Hematopoietic multipotent progenitor cell treated with erythropoietin and hydrocortisone succinate and interleukin-3 and kit ligand, for 17 days (in vitro differentiated cells): Measurements from ENCODE around the gene MT1A.
A peak's percentile ranks its signal among the peaks of the same experiment; 100 is the strongest.

ENCODE experiments used
- DNase-seq: peaks from one replicate; pipeline ENCODE4 v3.0.0-alpha.2; 2015; ENCODE audit warnings: low spot score

MT1A gene

GRCh38 chr16:56637814-56638750 is at the start of gene MT1A:
MT1A (plus strand) TSS chr16:56638666; CDS start chr16:56638739, 73 bp downstream.
- no peak for DNase-seq

DNA sequence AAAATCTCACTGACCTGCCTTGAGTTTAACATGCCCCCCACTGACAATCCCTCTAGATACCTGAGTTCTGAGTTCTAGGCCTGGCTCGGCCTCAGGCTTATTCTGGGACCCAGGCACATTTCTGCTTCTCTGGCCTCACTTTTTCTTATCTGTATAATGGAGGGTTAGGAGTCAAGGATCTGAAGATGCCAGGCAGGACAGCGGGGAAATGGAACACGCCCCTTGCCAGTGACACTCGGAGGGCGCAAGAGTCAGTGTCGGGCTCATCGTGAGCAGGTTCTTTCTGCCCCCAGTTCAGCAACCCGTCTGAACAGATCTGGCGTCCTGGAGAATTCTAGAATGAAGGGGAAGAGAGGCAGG is 49.7 kb upstream of the MT1A start:
- no peak for DNase-seq

GRCh38 chr16:56589141-56590039 is 49.1 kb upstream of the MT1A start, which contains the start of gene MT3:
MT3 (plus strand) TSS chr16:56589528; CDS start chr16:56589591, 63 bp downstream.
- DNase-seq: no peak

- no peak for DNase-seq
Measured at GRCh38 chr16:56591377-56592060, 46.9 kb upstream of the MT1A start.

GRCh38 chr16:56593573-56594291 is 44.7 kb upstream of the MT1A start:
- DNase-seq: no peak

- no peak for DNase-seq
Measured at GRCh38 chr16:56594292-56594619, 44.2 kb upstream of the MT1A start.

DNA sequence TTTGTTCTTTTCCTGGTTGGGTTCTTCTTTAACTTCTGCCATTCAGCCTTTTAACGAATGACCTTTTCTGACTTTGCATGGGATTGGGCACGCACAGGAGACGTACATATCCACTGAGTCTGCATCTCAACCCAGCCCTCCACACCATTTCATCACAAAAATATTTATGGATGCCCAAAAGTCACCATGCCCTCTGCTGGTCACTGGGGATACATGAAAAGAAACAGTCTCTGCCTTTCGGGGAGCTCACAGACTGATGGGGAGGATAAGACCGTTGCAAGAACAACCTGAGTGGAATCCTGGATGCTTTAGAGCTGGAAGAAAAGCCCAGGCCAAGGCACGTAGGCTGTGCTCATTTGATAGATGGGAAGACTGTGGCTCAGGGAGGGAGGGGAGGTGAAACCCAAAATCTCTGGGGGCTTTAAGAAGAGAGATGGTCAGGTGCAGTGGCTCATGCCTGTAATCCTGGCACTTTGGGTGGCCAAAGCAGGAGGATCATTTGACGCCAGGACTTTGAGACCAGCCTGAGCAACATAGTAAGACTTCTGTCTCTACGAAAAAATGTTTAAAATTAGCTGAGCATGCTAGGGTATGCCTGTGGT is 38.0 kb upstream of the MT1A start:
- peak; percentile 48 for DNase-seq

- DNase-seq: no peak
Measured at GRCh38 chr16:56601325-56601724, 37.1 kb upstream of the MT1A start.

DNA sequence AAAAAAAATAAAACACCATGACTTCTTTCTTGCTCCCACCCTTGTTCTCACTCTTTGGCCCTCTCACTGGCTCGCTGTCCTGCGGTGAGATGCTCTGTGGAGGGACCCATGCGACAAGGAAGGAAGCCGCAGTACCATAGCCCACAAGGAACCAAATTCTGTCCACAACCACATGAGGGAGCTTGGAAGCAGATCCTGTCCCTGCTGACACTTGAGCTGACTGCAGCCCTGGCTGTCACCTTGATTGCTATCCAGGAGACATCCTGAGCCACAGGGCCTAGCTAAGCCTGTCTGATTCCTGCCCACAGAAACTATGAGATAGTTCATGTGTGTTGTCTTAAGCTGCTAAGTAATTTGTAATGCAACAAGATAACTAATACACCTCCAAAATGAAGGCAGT is 34.9 kb upstream of the MT1A start:
- DNase-seq: peak; percentile 53

DNA sequence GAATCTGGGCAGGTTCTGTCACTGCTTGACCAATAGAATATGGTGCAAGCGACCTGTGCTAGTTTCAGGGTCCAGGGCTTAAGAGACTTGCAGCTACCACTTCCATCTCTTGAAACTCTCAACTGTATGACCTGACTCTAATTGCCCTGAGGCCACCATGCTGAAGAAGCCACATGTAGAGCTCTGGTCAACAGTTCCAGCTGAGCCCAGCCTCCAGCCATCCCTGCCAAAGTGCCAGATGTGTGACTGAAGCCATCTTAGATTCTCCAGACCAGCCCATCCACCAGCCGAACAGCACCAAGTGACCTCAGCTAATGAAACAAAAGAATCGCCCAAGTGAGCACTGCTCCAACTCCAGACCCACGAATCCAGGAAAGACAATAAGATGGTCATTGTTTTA is 33.5 kb upstream of the MT1A start:
- no peak for DNase-seq

DNA sequence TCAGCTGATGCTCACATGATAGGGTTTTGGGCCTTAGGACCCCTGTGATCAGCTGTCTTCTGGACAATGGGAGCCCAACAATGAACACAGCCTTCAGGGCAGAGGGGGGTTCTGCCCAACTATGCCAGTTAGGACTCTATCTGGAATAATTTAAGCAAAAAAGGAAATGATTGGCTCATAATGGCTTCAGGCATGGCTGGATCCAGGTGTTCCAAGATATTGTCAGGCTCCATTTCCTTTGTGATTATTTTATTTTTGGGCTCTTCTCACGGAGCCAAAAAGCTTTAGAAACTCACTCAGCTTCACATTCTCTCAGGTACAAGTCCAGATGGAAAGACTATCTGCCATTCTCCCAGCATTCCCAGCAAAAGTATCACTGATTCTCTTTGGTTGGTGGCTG is 33.0 kb upstream of the MT1A start:
- DNase-seq: no peak

- DNase-seq: peak; percentile 52
Measured at GRCh38 chr16:56606071-56606475, 32.4 kb upstream of the MT1A start.

GRCh38 chr16:56606476-56607108 is 31.9 kb upstream of the MT1A start:
- peak; percentile 34 for DNase-seq

GRCh38 chr16:56607109-56607618 is 31.3 kb upstream of the MT1A start:
- no peak for DNase-seq

- DNase-seq: no peak
Measured at GRCh38 chr16:56607675-56608042, 30.8 kb upstream of the MT1A start.

- peak; percentile 89 for DNase-seq
Measured at GRCh38 chr16:56608043-56608875, 30.2 kb upstream of the MT1A start, which contains the start of gene MT2A. MT2A (plus strand) TSS chr16:56608584; CDS start chr16:56608656, 72 bp downstream.

GRCh38 chr16:56608876-56609462 is 29.5 kb upstream of the MT1A start:
- peak; percentile 38 for DNase-seq

GRCh38 chr16:56609463-56609921 is 29.0 kb upstream of the MT1A start:
- DNase-seq: peak; percentile 89

DNA sequence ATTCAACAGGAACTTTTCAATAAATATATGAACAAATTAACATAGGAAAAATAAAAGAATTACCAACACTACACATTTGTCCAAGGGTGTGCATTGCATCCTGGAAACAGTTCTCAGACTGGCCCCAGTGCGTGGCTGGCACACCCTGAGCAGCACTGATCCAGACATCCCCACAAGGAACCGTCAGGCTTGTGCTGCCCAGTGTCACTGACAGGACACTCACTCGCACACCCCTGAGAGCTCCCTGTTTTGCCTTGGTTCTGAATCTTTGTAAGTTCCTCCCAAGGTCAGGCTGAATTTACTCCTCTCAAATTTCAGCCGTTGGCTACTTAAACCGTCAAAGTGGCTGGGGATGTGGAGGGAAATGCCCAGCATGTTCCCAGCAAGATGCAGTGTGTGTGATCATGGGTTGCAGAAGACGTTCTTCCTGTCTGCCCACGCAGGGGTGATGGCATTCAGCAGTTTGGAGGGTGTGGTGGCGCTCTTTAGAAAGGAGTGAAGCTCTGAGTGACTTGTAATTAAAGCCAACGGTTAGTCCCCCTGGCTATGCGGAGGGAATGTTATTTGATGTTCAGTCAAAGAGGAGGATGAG is 28.4 kb upstream of the MT1A start:
- peak; percentile 26 for DNase-seq
